ENCODE measurements around the gene BUD13. TPM values are rescaled to one million over a fixed set of nuclear protein-coding genes. Genes with fewer than 3 reads are reported as not detected.

BUD13 gene
- total RNA-seq, 4 donors from 2014 or later, result 9.0 to 14.1 (median 12.3) TPM

GRCh38 chr11:116791002-116791812, 18.4 kb upstream of the BUD13 start:
- ATAC-seq (peak; percentile 26 to 72), DNase-seq (peak; percentile 52 to 66)
- in situ Hi-C loops (cut with MboI; ENCODE audit: low sequenced_read_pairs in 4 of 4) (loop anchor here in 3 of 4 donors (5.0 to 10.0 kb wide), 2 partner anchors 314 to 316 kb away; no protein-coding TSS in a partner anchor), intact Hi-C loops (cut with DNase I; ENCODE audit: low total_unique reads) (loop anchor here (1.0 to 2.0 kb wide), 3 partner anchors 45 to 436 kb away; no protein-coding TSS in a partner anchor)
- TF ChIP-seq POLR2A (IDR thresholded peaks at IDR 0.05) (no peak), CTCF (IDR thresholded peaks at IDR 0.05 in 4 of 5, conservative IDR thresholded peaks at IDR 0.05 in 1 of 5) (peak; percentile 87 to 94 (median 93))
- peaks cover 17 to 18% of the 10 kb centered on the region in 2 donors for H3K4me1 ChIP-seq
- H3K36me3 ChIP-seq, result peaks cover 0 to 8% of the 10 kb centered on the region in 2 donors
- H3K9me3 ChIP-seq, result no peaks in the 10 kb centered on the region
- peak overlapping the region in 2 of 4 donors; percentile 24 to 35 for H3K4me3 ChIP-seq
- no peak overlapping the region for H3K27ac ChIP-seq
- H3K27me3 ChIP-seq, result no peaks in the 10 kb centered on the region

GRCh38 chr11:116790167-116791001, 17.6 kb upstream of the BUD13 start:
- peaks cover 0 to 16% of the 10 kb centered on the region in 2 donors for H3K36me3 ChIP-seq
- ATAC-seq (no peak), DNase-seq (no peak)
- no peak for TF ChIP-seq POLR2A (IDR thresholded peaks at IDR 0.05)
- TF ChIP-seq CTCF (IDR thresholded peaks at IDR 0.05 in 4 of 5, conservative IDR thresholded peaks at IDR 0.05 in 1 of 5), result no peak
- peaks cover 17 to 18% of the 10 kb centered on the region in 2 donors for H3K4me1 ChIP-seq
- no peaks in the 10 kb centered on the region for H3K9me3 ChIP-seq
- in situ Hi-C loops (cut with MboI; ENCODE audit: low sequenced_read_pairs in 4 of 4) (loop anchor here in 3 of 4 donors (5.0 to 10.0 kb wide), 2 partner anchors 314 to 317 kb away; no protein-coding TSS in a partner anchor), intact Hi-C loops (cut with DNase I; ENCODE audit: low total_unique reads) (loop anchor here (1.0 to 2.0 kb wide), 3 partner anchors 46 to 436 kb away; no protein-coding TSS in a partner anchor)
- no peaks in the 10 kb centered on the region for H3K27me3 ChIP-seq
- no peak overlapping the region for H3K27ac ChIP-seq
- H3K4me3 ChIP-seq, result no peak overlapping the region

DNA sequence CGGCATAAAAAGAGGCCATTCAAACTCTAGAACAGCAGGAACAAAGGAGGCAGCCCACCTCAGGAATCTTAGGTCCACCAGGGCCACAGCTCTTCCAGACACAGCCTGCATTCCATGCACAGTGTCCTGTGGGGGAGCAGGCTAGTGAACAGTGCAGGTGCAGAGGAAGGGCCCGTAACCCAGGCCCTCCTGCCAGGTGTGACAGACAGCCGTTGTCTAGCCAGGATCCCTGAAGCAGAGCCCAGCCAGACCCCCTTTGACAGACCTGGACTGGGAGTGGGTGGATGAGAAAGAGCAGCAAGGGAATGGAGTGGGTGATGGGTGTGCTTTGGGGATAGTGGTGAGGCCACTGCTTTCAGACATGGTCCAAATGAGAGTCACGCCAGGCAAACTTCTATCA, 16.2 kb upstream of the BUD13 start:
- Histone ChIP-seq H3K27me3 (no peaks in the 10 kb centered on the region), H3K4me1 (peaks cover 17 to 18% of the 10 kb centered on the region in 2 donors), H3K36me3 (peaks cover 5 to 30% of the 10 kb centered on the region in 2 donors), H3K4me3 (no peak overlapping the region), H3K27ac (no peak overlapping the region), H3K9me3 (no peaks in the 10 kb centered on the region)
- ATAC-seq (no peak), DNase-seq (no peak)
- in situ Hi-C loops (cut with MboI; ENCODE audit: low sequenced_read_pairs in 4 of 4), result loop anchor here in 2 of 4 donors (10.0 kb wide), 2 partner anchors 316 to 436 kb away; no protein-coding TSS in a partner anchor
- intact Hi-C loops (cut with DNase I; ENCODE audit: low total_unique reads), result loop anchor here (2.0 to 5.0 kb wide), 2 partner anchors 310 to 538 kb away; partner anchors contain the start of genes CEP164 and SIK3
- TF ChIP-seq POLR2A (IDR thresholded peaks at IDR 0.05) (no peak), CTCF (IDR thresholded peaks at IDR 0.05 in 4 of 5, conservative IDR thresholded peaks at IDR 0.05 in 1 of 5) (no peak)

DNA sequence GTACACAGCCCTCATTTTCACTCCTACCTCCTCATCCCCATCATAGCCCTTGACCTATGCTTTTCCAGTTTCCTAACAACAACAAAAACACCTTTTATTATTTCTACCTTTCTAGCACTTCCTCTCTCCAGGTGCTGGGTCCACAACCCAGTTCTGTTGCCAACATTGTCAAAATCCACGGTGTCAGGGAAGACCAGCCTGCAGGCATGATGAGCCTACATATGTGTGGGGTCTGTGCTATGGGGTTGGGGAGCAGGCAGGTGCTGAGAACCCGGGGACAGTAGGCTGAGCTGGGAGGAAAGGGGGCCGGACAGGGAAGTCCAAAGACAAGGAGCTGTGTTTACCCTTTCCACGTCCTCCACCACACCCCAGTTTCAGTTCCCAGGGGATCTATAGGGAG, 15.7 kb upstream of the BUD13 start:
- no peaks in the 10 kb centered on the region for H3K27me3 ChIP-seq
- peaks cover 5 to 34% of the 10 kb centered on the region in 2 donors for H3K36me3 ChIP-seq
- DNase-seq (no peak), ATAC-seq (no peak)
- no peaks in the 10 kb centered on the region for H3K9me3 ChIP-seq
- no peak for TF ChIP-seq CTCF (IDR thresholded peaks at IDR 0.05 in 4 of 5, conservative IDR thresholded peaks at IDR 0.05 in 1 of 5)
- TF ChIP-seq POLR2A (IDR thresholded peaks at IDR 0.05), result no peak
- peak overlapping the region; percentile 78 to 98 (median 96) for H3K4me3 ChIP-seq
- intact Hi-C loops (cut with DNase I; ENCODE audit: low total_unique reads), result loop anchor here (2.0 to 5.0 kb wide), 2 partner anchors 310 to 539 kb away; partner anchors contain the start of genes CEP164 and SIK3
- H3K27ac ChIP-seq, result peak overlapping the region; percentile 83 to 89 (median 88)
- peaks cover 17 to 18% of the 10 kb centered on the region in 2 donors for H3K4me1 ChIP-seq
- in situ Hi-C loops (cut with MboI; ENCODE audit: low sequenced_read_pairs in 4 of 4), result loop anchor here in 2 of 4 donors (10.0 kb wide), 2 partner anchors 316 to 436 kb away; no protein-coding TSS in a partner anchor

All from gastrocnemius medialis (tissue), 4 donors.